ENCODE measurements around the gene METTL16. TPM values are rescaled to one million over a fixed set of nuclear protein-coding genes. Genes with fewer than 3 reads are reported as not detected.

The METTL16 gene
- polyA plus RNA-seq (2012; rRNA removed) = 8.1 and 10.3 TPM in 2 replicates
- polyA plus RNA-seq (2012; cell fraction: cytosol; rRNA removed) = 8.8 and 10.3 TPM in 2 replicates
- polyA plus RNA-seq (2012; cell fraction: nucleus; rRNA removed) = 10.3 and 11.8 TPM in 2 replicates

GRCh38 chr17:2511462-2512369 lies at the start of gene METTL16:
TSS of gene METTL16 (minus strand) at chr17:2511888. CDS start at chr17:2502331, 9,557 bp downstream.
- H4K20me1 ChIP-seq (ENCODE audit: insufficient read depth) = no peaks in the 10 kb centered on the region
- peak within 1 kb of the TSS; percentile 82 for H3K9ac ChIP-seq
- no peaks in the 10 kb centered on the region for H3K9me2 ChIP-seq
- peak within 1 kb of the TSS; percentile 93 for H3K4me2 ChIP-seq
- under 1% methylated on average over 49 of the region's 49 CpGs for WGBS (ENCODE audit: low lambda C conversion rate)
- H3K27me3 ChIP-seq (ENCODE audit: insufficient read depth) = no peaks in the 10 kb centered on the region
- peaks cover 5 to 6% of the 10 kb centered on the region in 2 experiments; a peak in 1 of 4 replicates for H3K4me1 ChIP-seq (ENCODE audit: control insufficient read depth in 1 of 2, insufficient read depth in 2 of 2, low read depth in 1 of 2, low read length in 1 of 2)
- peaks cover 40% of the 10 kb centered on the region for H3K79me2 ChIP-seq (ENCODE audit: insufficient read depth)
- no peaks in the 10 kb centered on the region for H3K9me3 ChIP-seq
- peak within 1 kb of the TSS; percentile 73 to 80 for H3K4me3 ChIP-seq (ENCODE audit: low read depth in 2 of 2, low read length in 1 of 2)
- peaks cover 16% of the 10 kb centered on the region for H3F3A ChIP-seq (replicated peaks; ENCODE audit: insufficient read depth)
- peak within 1 kb of the TSS; percentile 97 for H2AFZ ChIP-seq (ENCODE audit: low read depth)
- ChIA-PET POLR2A (interaction anchor here (1.0 to 1.3 kb wide), 4 partner anchors 13 to 83 kb away, joined by 3 to 5 read pairs (median 3); no protein-coding TSS in a partner anchor), CTCF (interaction anchor here (1.4 kb wide), 1 partner anchor 275 kb away, joined by 3 read pairs; no protein-coding TSS in a partner anchor)
- DNase-seq = peak; percentile 93
- H3K36me3 ChIP-seq (replicated peaks in 1 of 2; ENCODE audit: control insufficient read depth in 1 of 2, insufficient read depth in 2 of 2, low read length in 1 of 2) = peaks cover 0 to 9% of the 10 kb centered on the region in 2 experiments
- peak within 1 kb of the TSS; percentile 93 to 97 for H3K27ac ChIP-seq (ENCODE audit: low read depth in 2 of 2, low read length in 1 of 2)
- TF ChIP-seq RXRA (IDR thresholded peaks at IDR 0.05; ENCODE audit: borderline replicate concordance, low read depth) = no peak
- TF ChIP-seq MAX (IDR thresholded peaks at IDR 0.05; ENCODE audit: low read depth) = peak; percentile 94
- 0 out of 2 replicates have a peak, but pooled peaks have one; percentile 1 for TF ChIP-seq IRF3 (IDR thresholded peaks at IDR 0.05; ENCODE audit: low read depth, low read length)
- no peak for TF ChIP-seq PBX3 (IDR thresholded peaks at IDR 0.05)
- 0 out of 2 replicates have a peak, but pooled peaks have one; percentile 29 for TF ChIP-seq RFX5 (IDR thresholded peaks at IDR 0.05; ENCODE audit: low read length)
- TF ChIP-seq USF2 (IDR thresholded peaks at IDR 0.05; ENCODE audit: borderline replicate concordance, low read depth, low read length) = no peak
- TF ChIP-seq MEF2A (IDR thresholded peaks at IDR 0.05; ENCODE audit: borderline replicate concordance, low read depth) = no peak
- 0 out of 2 replicates have a peak, but pooled peaks have one; percentile 23 for TF ChIP-seq NRF1 (IDR thresholded peaks at IDR 0.05; ENCODE audit: low read depth, low read length)
- no peak for TF ChIP-seq GATA2 (CRISPR knock-in tag; IDR thresholded peaks at IDR 0.05)
- TF ChIP-seq SIN3A (IDR thresholded peaks at IDR 0.05; ENCODE audit: borderline replicate concordance, low read depth, low read length) = peak; percentile 85; the same call in 1 of the 2 replicates
- TF ChIP-seq FOSL2 (IDR thresholded peaks at IDR 0.05; ENCODE audit: borderline replicate concordance, low read depth) = no peak
- TF ChIP-seq USF1 (IDR thresholded peaks at IDR 0.05; ENCODE audit: borderline replicate concordance, low read depth) = no peak
- no peak for TF ChIP-seq RCOR1 (IDR thresholded peaks at IDR 0.05; ENCODE audit: low read length)
- peak; percentile 97 for TF ChIP-seq YY1 (IDR thresholded peaks at IDR 0.05; ENCODE audit: low read depth)
- TF ChIP-seq JUND (IDR thresholded peaks at IDR 0.05) = no peak
- peak; percentile 98 for TF ChIP-seq ZBTB33 (IDR thresholded peaks at IDR 0.05; ENCODE audit: borderline replicate concordance, low read depth)
- peak; percentile 83 for TF ChIP-seq POLR2AphosphoS5 (IDR thresholded peaks at IDR 0.05; ENCODE audit: low read depth, low read length)
- peak; percentile 94 for TF ChIP-seq MXI1 (IDR thresholded peaks at IDR 0.05; ENCODE audit: low read depth, low read length)
- no peak for TF ChIP-seq GABPA (IDR thresholded peaks at IDR 0.05; ENCODE audit: low read depth)
- no peak for TF ChIP-seq TCF12 (IDR thresholded peaks at IDR 0.05)
- peak; percentile 17; the same call in 1 of the 2 replicates for TF ChIP-seq RAD21 (IDR thresholded peaks at IDR 0.05; ENCODE audit: low read length)
- no peak for TF ChIP-seq CTCF (IDR thresholded peaks at IDR 0.05)
- no peak for TF ChIP-seq ELF1 (IDR thresholded peaks at IDR 0.05)
- TF ChIP-seq FOXM1 (IDR thresholded peaks at IDR 0.05; ENCODE audit: low read depth) = no peak
- TF ChIP-seq FOXJ3 (CRISPR knock-in tag; IDR thresholded peaks at IDR 0.05) = no peak

All from SK-N-SH (cell line).